ENCODE measurements around the gene RRP1B. TPM values are rescaled to one million over a fixed set of nuclear protein-coding genes. Genes with fewer than 3 reads are reported as not detected.

RRP1B gene
- total RNA-seq, 1 donor from 2014 or later: 47.4 TPM

DNA sequence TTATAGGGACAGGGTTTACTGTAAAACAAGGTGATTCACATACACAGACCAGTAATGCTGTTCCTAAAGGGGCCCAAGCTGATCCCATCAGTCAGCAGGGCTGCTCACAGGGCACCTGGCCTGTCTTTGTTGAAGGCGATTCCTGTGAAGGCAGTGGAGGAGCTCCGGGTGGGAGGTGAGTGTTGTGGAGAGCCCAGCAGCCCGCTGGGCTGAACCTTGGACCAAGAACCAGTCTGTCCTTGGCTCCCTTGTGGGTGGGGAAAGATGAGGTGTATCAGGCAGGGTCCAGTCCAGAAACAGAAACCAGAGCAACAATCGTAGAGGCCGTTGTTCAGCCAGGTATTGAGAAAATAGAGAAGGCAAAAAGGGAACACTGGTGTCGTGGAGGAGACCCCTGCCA lies 72.1 kb downstream of the RRP1B start:
- TF ChIP-seq, protein P1, sequence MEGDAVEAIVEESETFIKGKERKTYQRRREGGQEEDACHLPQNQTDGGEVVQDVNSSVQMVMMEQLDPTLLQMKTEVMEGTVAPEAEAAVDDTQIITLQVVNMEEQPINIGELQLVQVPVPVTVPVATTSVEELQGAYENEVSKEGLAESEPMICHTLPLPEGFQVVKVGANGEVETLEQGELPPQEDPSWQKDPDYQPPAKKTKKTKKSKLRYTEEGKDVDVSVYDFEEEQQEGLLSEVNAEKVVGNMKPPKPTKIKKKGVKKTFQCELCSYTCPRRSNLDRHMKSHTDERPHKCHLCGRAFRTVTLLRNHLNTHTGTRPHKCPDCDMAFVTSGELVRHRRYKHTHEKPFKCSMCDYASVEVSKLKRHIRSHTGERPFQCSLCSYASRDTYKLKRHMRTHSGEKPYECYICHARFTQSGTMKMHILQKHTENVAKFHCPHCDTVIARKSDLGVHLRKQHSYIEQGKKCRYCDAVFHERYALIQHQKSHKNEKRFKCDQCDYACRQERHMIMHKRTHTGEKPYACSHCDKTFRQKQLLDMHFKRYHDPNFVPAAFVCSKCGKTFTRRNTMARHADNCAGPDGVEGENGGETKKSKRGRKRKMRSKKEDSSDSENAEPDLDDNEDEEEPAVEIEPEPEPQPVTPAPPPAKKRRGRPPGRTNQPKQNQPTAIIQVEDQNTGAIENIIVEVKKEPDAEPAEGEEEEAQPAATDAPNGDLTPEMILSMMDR (IDR thresholded peaks at IDR 0.05; ENCODE audit: insufficient read depth, low read length, poor library complexity, severe bottlenecking): no peak
- no peaks in the 10 kb centered on the region for H3K27me3 ChIP-seq (ENCODE audit: control insufficient read depth, insufficient read depth, low read length)
- no peaks in the 10 kb centered on the region for H3K36me3 ChIP-seq (ENCODE audit: control insufficient read depth, insufficient read depth, low read length)
- no peak for DNase-seq (ENCODE audit: low read depth)
- H3K4me3 ChIP-seq (ENCODE audit: low read depth, low read length): no peak overlapping the region

DNA sequence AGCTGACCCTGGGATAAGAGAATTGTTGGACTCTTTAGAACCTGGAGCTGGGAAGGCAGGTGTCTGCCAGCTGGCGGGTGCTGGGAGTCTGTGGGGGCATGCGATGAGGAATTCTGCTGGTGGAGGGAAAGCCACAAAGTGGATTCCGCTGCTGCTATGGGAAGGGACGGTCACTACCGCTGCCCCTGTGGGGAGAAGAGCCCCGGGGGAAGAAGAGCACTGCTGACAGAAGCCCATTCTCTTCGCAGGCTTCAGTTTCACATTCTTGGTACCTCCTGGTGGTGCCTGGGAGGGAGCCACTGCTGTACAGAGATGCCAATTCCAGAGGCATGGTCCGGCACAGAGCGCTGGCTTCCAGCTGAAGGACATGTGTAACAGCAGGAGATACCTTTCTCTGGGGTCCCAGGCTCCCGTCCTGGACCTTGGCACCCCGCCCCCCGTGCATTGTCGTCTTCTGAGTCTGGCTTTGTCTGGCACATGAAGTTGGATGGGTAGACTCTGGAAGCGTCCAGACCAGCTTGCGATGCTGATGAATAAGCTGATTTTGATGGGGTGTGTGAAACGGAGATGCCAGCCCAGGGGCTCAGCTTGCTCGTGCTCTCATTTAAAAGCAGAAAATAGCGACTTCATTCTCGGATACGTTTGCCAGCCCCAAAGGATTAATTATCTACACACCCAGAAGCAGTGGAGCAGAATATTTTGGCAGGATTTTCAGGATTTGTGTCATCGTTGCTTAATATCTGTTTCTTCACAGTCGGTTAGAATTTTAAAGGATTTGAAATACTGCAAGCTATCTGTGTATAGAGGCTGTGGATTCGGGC lies 72.7 kb downstream of the RRP1B start:
- TF ChIP-seq, protein P1 (IDR thresholded peaks at IDR 0.05; ENCODE audit: insufficient read depth, low read length, poor library complexity, severe bottlenecking): no peak
- peaks cover 1% of the 10 kb centered on the region for H3K36me3 ChIP-seq (ENCODE audit: control insufficient read depth, insufficient read depth, low read length)
- DNase-seq (ENCODE audit: low read depth): no peak
- no peaks in the 10 kb centered on the region for H3K27me3 ChIP-seq (ENCODE audit: control insufficient read depth, insufficient read depth, low read length)
- no peak overlapping the region for H3K4me3 ChIP-seq (ENCODE audit: low read depth, low read length)

DNA sequence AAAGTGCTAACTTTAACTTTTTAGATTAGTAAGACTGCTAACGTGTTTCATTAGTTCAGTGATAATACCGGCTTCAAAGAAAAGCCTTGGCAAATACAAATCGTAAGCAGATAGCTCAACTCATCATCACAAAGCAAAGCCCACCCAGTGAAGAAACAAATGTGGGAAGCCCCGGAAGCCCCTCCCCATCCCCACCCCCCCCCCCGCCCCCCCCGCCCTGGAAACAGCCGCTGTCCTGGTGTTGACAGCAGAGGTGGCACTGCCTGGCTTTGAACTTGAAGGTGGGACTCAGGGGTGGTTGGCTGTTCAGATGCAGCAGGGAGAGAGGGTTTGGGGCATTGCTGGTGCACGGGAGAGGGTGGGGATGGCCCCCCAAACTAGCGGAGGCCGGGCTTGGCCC lies 73.7 kb downstream of the RRP1B start:
- DNase-seq (ENCODE audit: low read depth): no peak
- Histone ChIP-seq H3K36me3 (ENCODE audit: control insufficient read depth, insufficient read depth, low read length) (peaks cover 1% of the 10 kb centered on the region), H3K27me3 (ENCODE audit: control insufficient read depth, insufficient read depth, low read length) (no peaks in the 10 kb centered on the region), H3K4me3 (ENCODE audit: low read depth, low read length) (no peak overlapping the region)
- TF ChIP-seq, protein P1 (IDR thresholded peaks at IDR 0.05; ENCODE audit: insufficient read depth, low read length, poor library complexity, severe bottlenecking): no peak

DNA sequence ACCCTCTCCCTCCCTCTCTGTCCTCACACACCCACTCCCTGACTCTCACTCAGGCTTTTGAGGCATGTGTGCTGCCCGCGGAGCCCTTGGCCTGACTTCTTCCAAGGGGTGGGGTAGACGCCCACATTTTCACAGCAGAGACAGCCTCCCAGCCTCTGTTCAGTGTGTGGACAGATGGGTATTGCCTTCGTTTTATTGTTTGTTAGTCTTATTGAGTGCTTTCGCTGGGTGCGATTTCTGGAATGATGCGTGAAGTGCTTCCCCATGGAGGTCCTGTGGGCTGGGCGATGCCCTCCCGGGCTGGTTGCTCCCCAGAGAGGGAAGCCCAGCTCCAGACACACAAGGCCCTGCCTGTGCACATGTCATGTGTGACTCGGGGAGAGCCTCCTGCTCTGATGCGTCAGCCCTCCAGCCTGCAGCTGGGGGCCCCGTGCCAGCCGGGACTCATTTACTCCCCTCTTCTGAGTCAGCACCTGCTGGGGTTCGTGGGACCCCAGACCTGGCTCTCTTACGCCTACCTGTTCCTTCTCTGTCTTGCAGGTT lies 74.2 kb downstream of the RRP1B start:
- no peaks in the 10 kb centered on the region for H3K27me3 ChIP-seq (ENCODE audit: control insufficient read depth, insufficient read depth, low read length)
- DNase-seq (ENCODE audit: low read depth): no peak
- H3K36me3 ChIP-seq (ENCODE audit: control insufficient read depth, insufficient read depth, low read length): peaks cover 1% of the 10 kb centered on the region
- H3K4me3 ChIP-seq (ENCODE audit: low read depth, low read length): no peak overlapping the region
- TF ChIP-seq, protein P1 (IDR thresholded peaks at IDR 0.05; ENCODE audit: insufficient read depth, low read length, poor library complexity, severe bottlenecking): no peak

DNA sequence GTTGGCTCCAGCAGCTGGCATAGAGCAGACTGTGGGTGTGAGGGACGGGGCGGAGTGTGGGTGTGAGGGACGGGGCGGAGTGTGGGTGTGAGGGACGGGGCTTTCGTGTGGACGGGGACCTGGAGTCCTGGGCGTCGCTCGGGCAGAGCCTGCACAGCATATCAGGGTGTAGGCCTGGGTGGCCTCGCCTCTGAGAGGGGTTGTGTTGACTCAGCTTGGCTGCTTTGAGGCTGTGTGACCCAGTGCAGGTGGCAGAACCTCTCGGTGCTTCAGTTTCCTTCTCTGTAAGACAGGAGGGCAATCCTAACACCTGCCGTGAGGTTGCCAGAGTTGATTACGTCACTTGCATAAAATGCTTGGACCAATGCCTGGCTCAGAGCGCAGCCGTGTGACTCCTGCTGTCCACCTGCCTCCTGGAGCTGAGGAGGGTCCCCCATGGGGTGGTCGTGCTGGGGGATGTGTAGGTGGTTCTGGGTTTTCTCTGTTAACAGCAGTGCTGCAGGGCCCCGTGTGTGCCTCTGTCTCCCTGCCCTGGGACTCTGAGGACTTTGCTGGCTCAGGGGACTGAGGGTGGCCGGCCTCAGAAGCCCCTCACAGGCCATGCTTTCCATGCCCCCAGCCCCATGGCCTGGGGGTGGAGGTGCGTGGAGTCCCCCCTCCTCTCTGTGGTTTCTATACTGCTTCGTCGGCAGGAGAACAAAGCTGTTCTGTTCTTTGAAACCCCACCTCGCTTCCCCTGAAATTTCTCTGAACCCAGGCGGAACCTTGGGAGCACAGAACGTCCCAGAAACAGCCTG lies 75.0 kb downstream of the RRP1B start:
- no peaks in the 10 kb centered on the region for H3K27me3 ChIP-seq (ENCODE audit: control insufficient read depth, insufficient read depth, low read length)
- H3K36me3 ChIP-seq (ENCODE audit: control insufficient read depth, insufficient read depth, low read length): peaks cover 1% of the 10 kb centered on the region
- H3K4me3 ChIP-seq (ENCODE audit: low read depth, low read length): no peak overlapping the region
- TF ChIP-seq, protein P1 (IDR thresholded peaks at IDR 0.05; ENCODE audit: insufficient read depth, low read length, poor library complexity, severe bottlenecking): no peak
- no peak for DNase-seq (ENCODE audit: low read depth)
